Activated CD4-positive, alpha-beta T cell treated with anti-CD3 and anti-CD28 coated beads, Interleukin-2, amount 50 U/mL, for 1 hour (primary cell): ENCODE results near the gene MAJIN.

Experiments
- DNase-seq: peaks from one replicate; pipeline ENCODE4 v3.0.0-alpha.2; 2020

MAJIN gene

DNA sequence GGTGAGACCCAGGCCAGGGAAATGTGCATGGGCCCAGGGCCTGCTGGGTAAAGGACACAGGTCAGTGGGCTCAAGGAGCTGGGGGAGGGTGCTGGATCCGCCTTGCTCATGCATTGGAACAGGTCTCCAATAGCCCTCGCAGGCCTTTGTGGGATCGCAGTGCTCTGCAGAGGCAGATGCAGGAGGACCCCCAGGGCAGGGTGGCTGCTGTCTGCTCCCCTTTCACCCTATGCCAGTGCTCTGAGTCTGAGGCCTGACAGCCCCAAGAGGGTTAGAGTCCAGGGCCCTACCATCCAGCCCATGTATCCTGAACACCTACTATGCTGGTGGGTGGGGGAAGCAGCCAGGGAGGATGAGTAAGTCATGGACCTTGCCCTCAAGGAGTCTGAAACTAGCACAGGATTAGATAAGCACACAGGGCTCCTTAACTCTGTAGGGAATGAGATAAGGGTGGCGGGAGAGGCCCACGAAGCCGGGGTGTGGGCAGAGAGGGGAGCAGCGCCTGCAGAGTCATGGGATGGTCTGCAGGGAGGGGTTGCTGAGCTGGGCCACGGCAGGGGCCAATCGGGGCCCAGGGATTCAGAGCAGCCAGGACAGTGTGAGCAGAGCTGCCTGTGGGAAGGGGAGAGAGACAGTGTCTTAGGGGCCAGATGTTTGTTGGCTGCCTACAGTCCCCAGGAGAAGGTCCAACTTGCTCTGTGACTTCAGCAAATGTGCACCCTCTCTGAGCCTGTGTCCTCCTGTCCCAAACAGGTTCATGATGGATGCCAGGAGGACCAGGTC, 83.0 kb downstream of the MAJIN start:
- no peak for DNase-seq

DNA sequence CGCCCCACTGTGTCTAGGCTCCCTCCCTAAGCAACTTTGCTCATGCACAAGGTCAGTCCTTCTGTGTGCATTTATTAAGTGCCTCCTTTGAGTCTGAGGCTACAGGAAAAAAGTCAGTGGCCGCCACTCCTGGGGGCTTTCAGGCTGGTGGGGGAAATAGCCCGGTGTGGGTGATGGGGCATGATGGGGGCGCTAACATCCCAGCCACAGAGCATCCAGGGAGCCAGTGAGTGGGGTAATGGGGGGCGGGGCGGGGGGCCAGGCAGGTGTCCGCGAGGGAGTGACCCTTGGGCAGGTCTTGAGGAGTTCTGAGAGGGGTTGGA, 83.5 kb downstream of the MAJIN start:
- no peak for DNase-seq
